Measurements from ENCODE around the gene CYP8B1. TPM values are rescaled to one million over a fixed set of nuclear protein-coding genes. Genes with fewer than 3 reads are reported as not detected.
A peak's percentile ranks its signal among the peaks of the same experiment; 100 is the strongest.

CYP8B1 gene
- total and polyA plus RNA-seq, 2 of the 13 experiments (the other 11 are each of a cell fraction or from before 2014, with no cell fraction given) = 0.58 to 2.0 TPM

GRCh38 chr3:42875325-42876151, at the start of gene CYP8B1 (continued):
- TF ChIP-seq NR0B2 (CRISPR knock-in tag; IDR thresholded peaks at IDR 0.05) (0 out of 2 replicates have a peak, but pooled peaks have one; percentile 25), ZNF552 (CRISPR knock-in tag; IDR thresholded peaks at IDR 0.05; ENCODE audit: borderline replicate concordance) (peak; percentile 59; the same call in 1 of the 2 replicates), ZNF563 (CRISPR knock-in tag; IDR thresholded peaks at IDR 0.05) (no peak; the same call in 1 of the 2 replicates), POGZ (CRISPR knock-in tag; IDR thresholded peaks at IDR 0.05) (peak; percentile 92), KDM5B (CRISPR knock-in tag; IDR thresholded peaks at IDR 0.05; ENCODE audit: borderline replicate concordance) (peak; percentile 94), ZFP36L2 (CRISPR knock-in tag; IDR thresholded peaks at IDR 0.05) (0 out of 2 replicates have a peak, but pooled peaks have one; percentile 44), TBX2 (CRISPR knock-in tag; IDR thresholded peaks at IDR 0.05; ENCODE audit: borderline replicate concordance) (peak; percentile 84), SALL1 (CRISPR knock-in tag; IDR thresholded peaks at IDR 0.05) (peak; percentile 98), ZNF367 (CRISPR knock-in tag; IDR thresholded peaks at IDR 0.05; ENCODE audit: borderline replicate concordance) (no peak), KLF9 (CRISPR knock-in tag; IDR thresholded peaks at IDR 0.05; ENCODE audit: low read depth) (0 out of 2 replicates have a peak, but pooled peaks have one; percentile 54), SAP130 (CRISPR knock-in tag; IDR thresholded peaks at IDR 0.05; ENCODE audit: low read depth) (peak; percentile 66), ZIK1 (CRISPR knock-in tag; IDR thresholded peaks at IDR 0.05; ENCODE audit: borderline replicate concordance, low read depth) (0 out of 2 replicates have a peak, but pooled peaks have one; percentile 48), ELF3 (CRISPR knock-in tag; IDR thresholded peaks at IDR 0.05) (peak; percentile 88), RARA (CRISPR knock-in tag; IDR thresholded peaks at IDR 0.05) (peak; percentile 71), ZNF331 (CRISPR knock-in tag; IDR thresholded peaks at IDR 0.05) (peak; percentile 87), FOXO1 (CRISPR knock-in tag; IDR thresholded peaks at IDR 0.05) (peak; percentile 87), TARDBP (CRISPR knock-in tag; IDR thresholded peaks at IDR 0.05) (peak; percentile 83), AGO1 (IDR thresholded peaks at IDR 0.05; ENCODE audit: low read depth, low read length, poor library complexity, severe bottlenecking) (no peak), ZNF839 (CRISPR knock-in tag; IDR thresholded peaks at IDR 0.05; ENCODE audit: borderline replicate concordance) (no peak), HIVEP1 (CRISPR knock-in tag; IDR thresholded peaks at IDR 0.05) (peak; percentile 39; the same call in 1 of the 2 replicates), ZNF746 (CRISPR knock-in tag; IDR thresholded peaks at IDR 0.05) (peak; percentile 67; the same call in 1 of the 2 replicates), BORCS8-MEF2B (CRISPR knock-in tag; IDR thresholded peaks at IDR 0.05) (peak; percentile 56)
- TF ChIP-seq, protein P1, sequence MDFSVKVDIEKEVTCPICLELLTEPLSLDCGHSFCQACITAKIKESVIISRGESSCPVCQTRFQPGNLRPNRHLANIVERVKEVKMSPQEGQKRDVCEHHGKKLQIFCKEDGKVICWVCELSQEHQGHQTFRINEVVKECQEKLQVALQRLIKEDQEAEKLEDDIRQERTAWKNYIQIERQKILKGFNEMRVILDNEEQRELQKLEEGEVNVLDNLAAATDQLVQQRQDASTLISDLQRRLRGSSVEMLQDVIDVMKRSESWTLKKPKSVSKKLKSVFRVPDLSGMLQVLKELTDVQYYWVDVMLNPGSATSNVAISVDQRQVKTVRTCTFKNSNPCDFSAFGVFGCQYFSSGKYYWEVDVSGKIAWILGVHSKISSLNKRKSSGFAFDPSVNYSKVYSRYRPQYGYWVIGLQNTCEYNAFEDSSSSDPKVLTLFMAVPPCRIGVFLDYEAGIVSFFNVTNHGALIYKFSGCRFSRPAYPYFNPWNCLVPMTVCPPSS (IDR thresholded peaks at IDR 0.05) = no peak
- TF ChIP-seq, protein P2, sequence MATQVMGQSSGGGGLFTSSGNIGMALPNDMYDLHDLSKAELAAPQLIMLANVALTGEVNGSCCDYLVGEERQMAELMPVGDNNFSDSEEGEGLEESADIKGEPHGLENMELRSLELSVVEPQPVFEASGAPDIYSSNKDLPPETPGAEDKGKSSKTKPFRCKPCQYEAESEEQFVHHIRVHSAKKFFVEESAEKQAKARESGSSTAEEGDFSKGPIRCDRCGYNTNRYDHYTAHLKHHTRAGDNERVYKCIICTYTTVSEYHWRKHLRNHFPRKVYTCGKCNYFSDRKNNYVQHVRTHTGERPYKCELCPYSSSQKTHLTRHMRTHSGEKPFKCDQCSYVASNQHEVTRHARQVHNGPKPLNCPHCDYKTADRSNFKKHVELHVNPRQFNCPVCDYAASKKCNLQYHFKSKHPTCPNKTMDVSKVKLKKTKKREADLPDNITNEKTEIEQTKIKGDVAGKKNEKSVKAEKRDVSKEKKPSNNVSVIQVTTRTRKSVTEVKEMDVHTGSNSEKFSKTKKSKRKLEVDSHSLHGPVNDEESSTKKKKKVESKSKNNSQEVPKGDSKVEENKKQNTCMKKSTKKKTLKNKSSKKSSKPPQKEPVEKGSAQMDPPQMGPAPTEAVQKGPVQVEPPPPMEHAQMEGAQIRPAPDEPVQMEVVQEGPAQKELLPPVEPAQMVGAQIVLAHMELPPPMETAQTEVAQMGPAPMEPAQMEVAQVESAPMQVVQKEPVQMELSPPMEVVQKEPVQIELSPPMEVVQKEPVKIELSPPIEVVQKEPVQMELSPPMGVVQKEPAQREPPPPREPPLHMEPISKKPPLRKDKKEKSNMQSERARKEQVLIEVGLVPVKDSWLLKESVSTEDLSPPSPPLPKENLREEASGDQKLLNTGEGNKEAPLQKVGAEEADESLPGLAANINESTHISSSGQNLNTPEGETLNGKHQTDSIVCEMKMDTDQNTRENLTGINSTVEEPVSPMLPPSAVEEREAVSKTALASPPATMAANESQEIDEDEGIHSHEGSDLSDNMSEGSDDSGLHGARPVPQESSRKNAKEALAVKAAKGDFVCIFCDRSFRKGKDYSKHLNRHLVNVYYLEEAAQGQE (IDR thresholded peaks at IDR 0.05; ENCODE audit: borderline replicate concordance in 1 of 2, low read depth in 1 of 2, low read length in 2 of 2) = no peak; a peak in 1 of 4 replicates
- TF ChIP-seq, protein P3, sequence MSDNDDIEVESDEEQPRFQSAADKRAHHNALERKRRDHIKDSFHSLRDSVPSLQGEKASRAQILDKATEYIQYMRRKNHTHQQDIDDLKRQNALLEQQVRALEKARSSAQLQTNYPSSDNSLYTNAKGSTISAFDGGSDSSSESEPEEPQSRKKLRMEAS (IDR thresholded peaks at IDR 0.05) = peak; percentile 79

All from HepG2 (cell line).